B cell (primary cell): ENCODE data around the gene AP3D1. TPM values are rescaled to one million over a fixed set of nuclear protein-coding genes. Genes with fewer than 3 reads are reported as not detected.

ENCODE experiments used
- ATAC-seq: fragments of 200-7000 bp; cut with Tn5 transposase; one replicate; pipeline ENCODE4 v1.10.0; 2021; ENCODE audit warnings: low read depth, mild to moderate bottlenecking, moderate number of reproducible peaks, moderate library complexity
- CTCF ChIA-PET: fragments of 350-600 bp; sonication (Branson Sonifier 250); formaldehyde crosslinking; loops from one replicate; lab custom pipeline; 2021; ENCODE audit warnings: antibody characterized with exemption, inconsistent platforms; lab: Charles Lee
- POLR2A ChIA-PET: fragments of 350-600 bp; sonication (Branson Sonifier 250); formaldehyde crosslinking; loops from one replicate; lab custom pipeline; 2021; ENCODE audit warnings: antibody characterized with exemption; lab: Charles Lee
- DNase-seq: peaks from one replicate; pipeline ENCODE4 v3.0.0; 2013
- H2AFZ ChIP-seq: 2 replicates; pipeline ENCODE4 v1.6.1; 2012; ENCODE audit warnings: mild to moderate bottlenecking, low read depth, low read length; ENCODE audit not compliant: insufficient read depth, poor library complexity, severe bottlenecking
- H3K27ac ChIP-seq, 2 donors: 1 replicate in 1 of 2; 2 replicates in 1 of 2; pipeline ENCODE4 v1.5.1; 2012 to 2013; ENCODE audit warnings: low read length in 2 of 2, mild to moderate bottlenecking in 2 of 2, moderate library complexity in 1 of 2
- H3K27me3 ChIP-seq, 4 experiments: fragments of 200-600 bp in 1 of 4; sonication (generic) in 1 of 4; replicated peaks in 1 of 4; 1 replicate in 2 of 4; 2 replicates in 2 of 4; pipeline versions ENCODE4 v1.6.1 to v1.7.0; 2013 to 2016; ENCODE audit warnings: low read length in 3 of 4, mild to moderate bottlenecking in 2 of 4, mixed read lengths in 1 of 4, moderate library complexity in 1 of 4; ENCODE audit not compliant: insufficient read depth in 4 of 4, control insufficient read depth in 3 of 4; ENCODE audit errors: control extremely low read depth in 1 of 4
- H3K36me3 ChIP-seq, 2 experiments: replicated peaks in 1 of 2; 1 replicate in 1 of 2; 2 replicates in 1 of 2; pipeline versions ENCODE4 v1.6.1 to v1.7.1; 2013; ENCODE audit warnings: low read length in 1 of 2; ENCODE audit not compliant: insufficient read depth in 2 of 2, control insufficient read depth in 1 of 2; ENCODE audit errors: control extremely low read depth in 1 of 2, extremely low read depth in 1 of 2
- H3K4me1 ChIP-seq, 2 donors: fragments of 200-600 bp in 1 of 2; sonication (generic) in 1 of 2; 1 replicate in 1 of 2; 2 replicates in 1 of 2; pipeline versions ENCODE4 v1.5.1 to v1.6.1; 2013 to 2017; ENCODE audit warnings: low read length in 2 of 2; ENCODE audit not compliant: control insufficient read depth in 2 of 2, insufficient read depth in 2 of 2
- H3K4me2 ChIP-seq: replicated peaks from 2 replicates; pipeline ENCODE3; 2012; ENCODE audit warnings: mild to moderate bottlenecking, low read depth, low read length; ENCODE audit not compliant: poor library complexity, severe bottlenecking
- H3K4me3 ChIP-seq, 5 experiments: fragments of 200-600 bp in 1 of 5; sonication (generic) in 1 of 5; 1 replicate in 3 of 5; 2 replicates in 2 of 5; pipeline versions ENCODE4 v1.5.1 to v1.7.0; 2011 to 2016; ENCODE audit warnings: low read length in 4 of 5, mild to moderate bottlenecking in 4 of 5, low read depth in 2 of 5, control low read depth in 1 of 5, moderate library complexity in 1 of 5; ENCODE audit not compliant: insufficient read depth in 1 of 5; ENCODE audit errors: control extremely low read depth in 1 of 5, extremely low read depth in 1 of 5
- H3K79me2 ChIP-seq: fragments of 200-600 bp; sonication (generic); one replicate; pipeline ENCODE4 v1.6.0; 2016; ENCODE audit warnings: low read length; ENCODE audit not compliant: control insufficient read depth, insufficient read depth
- H3K9ac ChIP-seq: fragments of 200-600 bp; sonication (generic); 2 replicates; pipeline ENCODE4 v1.6.1; 2017; ENCODE audit warnings: mild to moderate bottlenecking, low read length, moderate library complexity
- H3K9me3 ChIP-seq, 3 donors: one replicate each; pipeline versions ENCODE4 v1.6.1 to v1.7.1; 2013; ENCODE audit warnings: low read length in 2 of 3; ENCODE audit not compliant: control insufficient read depth in 2 of 3, insufficient read depth in 1 of 3; ENCODE audit errors: control extremely low read depth in 1 of 3
- H4K20me1 ChIP-seq: 2 replicates; pipeline ENCODE4 v1.6.0; 2012; ENCODE audit warnings: mild to moderate bottlenecking, low read length; ENCODE audit not compliant: insufficient read depth, control insufficient read depth, poor library complexity, severe bottlenecking
- H3K27ac Mint-ChIP-seq: one replicate; pipeline ENCODE4 v1.8.0; 2021; ENCODE audit warnings: mixed read lengths
- H3K27me3 Mint-ChIP-seq: one replicate; pipeline ENCODE4 v1.8.0; 2021; ENCODE audit warnings: mixed read lengths
- H3K4me1 Mint-ChIP-seq: one replicate; pipeline ENCODE4 v1.8.0; 2021; ENCODE audit warnings: mixed read lengths
- H3K4me3 Mint-ChIP-seq: one replicate; pipeline ENCODE4 v1.8.0; 2021; ENCODE audit warnings: mixed read lengths
- H3K9me3 Mint-ChIP-seq: one replicate; pipeline ENCODE4 v1.8.0; 2022; ENCODE audit warnings: mixed read lengths; ENCODE audit not compliant: insufficient read depth
- CTCF ChIP-seq: fragments of 200-600 bp; IDR thresholded peaks from one replicate; pipeline ENCODE4 v1.8.0; 2022; ENCODE audit warnings: antibody characterized with exemption, mild to moderate bottlenecking
- EZH2 ChIP-seq: IDR thresholded peaks from 2 replicates; pipeline ENCODE4 v1.6.1; 2012; ENCODE audit warnings: borderline replicate concordance, low read depth, mild to moderate bottlenecking, moderate library complexity, low read length; ENCODE audit not compliant: insufficient read depth, poor library complexity, severe bottlenecking
- WGBS: methylation state at CpG from one replicate; pipeline ENCODE4 v1.1.5; 2013; ENCODE audit warnings: missing lambda C conversion rate; ENCODE audit not compliant: insufficient coverage; 5-methylcytosine and 5-hydroxymethylcytosine counted together
- intact Hi-C: fragments of 100-400 bp; cut with micrococcal nuclease; formaldehyde crosslinking; loops from one replicate; pipeline ENCODE4 v1.10.0; 2022
- polyA plus RNA-seq: library from polyadenylated mRNA; depleted of rRNA; stranded (reverse); fragments of >200 nt; gene quantifications from 2 replicates; pipeline ENCODE4 v1.2.3, GENCODE V29; 2012
- total RNA-seq, 2 donors: library from RNA; stranded (reverse); fragments of 120-200 nt in 1 of 2; gene quantifications; 1 replicate in 1 of 2; 2 replicates in 1 of 2; pipeline versions ENCODE4 v1.2.3 to v1.2.4, GENCODE V29; 2013 to 2022

Gene AP3D1
- total and polyA plus RNA-seq, 2 donors (not counting 1 experiment from before 2014, with no cell fraction given), result 96.4 to 114 TPM

- no peaks in the 10 kb centered on the region for H3K27me3 ChIP-seq
- no peak overlapping the region for H3K4me2 ChIP-seq
- no peak for ATAC-seq
- no peak overlapping the region for H3K4me3 ChIP-seq
- CTCF ChIA-PET, result no interaction called here
- no peak for TF ChIP-seq CTCF
- TF ChIP-seq EZH2, result no peak
- H3K36me3 ChIP-seq, result peaks cover 0 to 91% of the 10 kb centered on the region in 2 experiments
- Mint-ChIP-seq H3K27ac (no peak overlapping the region), H3K4me3 (no peak overlapping the region), H3K4me1 (peaks cover 2% of the 10 kb centered on the region), H3K27me3 (no peaks in the 10 kb centered on the region), H3K9me3 (no peaks in the 10 kb centered on the region)
- H3K27ac ChIP-seq, result no peak overlapping the region
- DNase-seq, result no peak
- no peak overlapping the region for H3K9ac ChIP-seq
- H3K9me3 ChIP-seq, result no peaks in the 10 kb centered on the region
- POLR2A ChIA-PET, result no interaction called here
- H2AFZ ChIP-seq, result no peak overlapping the region
- WGBS, result 96% methylated on average over 21 of the region's 21 CpGs
- peaks cover 36% of the 10 kb centered on the region for H4K20me1 ChIP-seq
- no peaks in the 10 kb centered on the region for H3K4me1 ChIP-seq
- intact Hi-C loops, result no loop called here
- peaks cover 29% of the 10 kb centered on the region for H3K79me2 ChIP-seq
Observed at GRCh38 chr19:2114821-2115220, 36.5 kb downstream of the AP3D1 start.

- H3K4me2 ChIP-seq, result no peak overlapping the region
- ATAC-seq, result no peak
- H3K27ac Mint-ChIP-seq, result peak overlapping the region; percentile 0
- H3K27me3 ChIP-seq, result no peaks in the 10 kb centered on the region
- ChIA-PET CTCF (no interaction called here), POLR2A (no interaction called here)
- H3K4me3 Mint-ChIP-seq, result no peak overlapping the region
- H2AFZ ChIP-seq, result no peak overlapping the region
- DNase-seq, result no peak
- intact Hi-C loops, result no loop called here
- peaks cover 29% of the 10 kb centered on the region for H3K79me2 ChIP-seq
- H4K20me1 ChIP-seq, result peaks cover 36% of the 10 kb centered on the region
- H3K4me3 ChIP-seq, result no peak overlapping the region
- no peaks in the 10 kb centered on the region for H3K4me1 ChIP-seq
- H3K36me3 ChIP-seq, result peaks cover 0 to 92% of the 10 kb centered on the region in 2 experiments
- TF ChIP-seq EZH2 (no peak), CTCF (no peak)
- H3K27ac ChIP-seq, result no peak overlapping the region
- H3K27me3 Mint-ChIP-seq, result no peaks in the 10 kb centered on the region
- no peaks in the 10 kb centered on the region for H3K9me3 Mint-ChIP-seq
- peaks cover 2% of the 10 kb centered on the region for H3K4me1 Mint-ChIP-seq
- no peak overlapping the region for H3K9ac ChIP-seq
- WGBS, result 94% methylated on average over 2 of the region's 9 CpGs
- H3K9me3 ChIP-seq, result no peaks in the 10 kb centered on the region
Observed at GRCh38 chr19:2114218-2114617, 37.1 kb downstream of the AP3D1 start.
